ENCODE results near the gene CMSS1. TPM values are rescaled to one million over a fixed set of nuclear protein-coding genes. Genes with fewer than 3 reads are reported as not detected.

The CMSS1 gene
- total RNA-seq, 1 donor from 2014 or later = 35.7 TPM

DNA sequence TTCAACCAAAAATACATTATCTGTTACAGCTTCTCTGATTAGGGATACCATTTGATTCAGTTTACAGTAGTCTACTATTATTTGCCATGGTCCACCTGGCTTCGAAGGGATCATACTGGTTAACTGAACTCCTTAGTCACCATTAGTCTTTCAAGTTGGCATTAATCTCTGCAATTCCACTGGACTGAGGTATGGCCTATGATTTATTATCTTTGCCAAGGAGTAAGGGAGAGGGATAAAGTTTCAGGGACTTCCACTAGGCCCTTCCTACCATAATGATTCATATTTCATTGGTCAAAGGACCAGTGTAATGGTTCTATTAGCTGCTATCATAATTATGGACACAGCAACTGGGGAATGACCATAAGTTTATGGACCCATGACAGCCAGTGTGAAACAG lies 7.3 kb upstream of the CMSS1 start:
- Mint-ChIP-seq H3K36me3 (ENCODE audit: insufficient read depth) (peaks cover 5% of the 10 kb centered on the region), H3K4me3 (ENCODE audit: low read depth) (no peak overlapping the region), H3K27me3 (peaks cover 5% of the 10 kb centered on the region), H3K4me1 (ENCODE audit: low read depth) (no peaks in the 10 kb centered on the region), H3K9me3 (ENCODE audit: low read depth) (peaks cover 6% of the 10 kb centered on the region), H3K27ac (no peak overlapping the region)
- DNase-seq (ENCODE audit: low spot score, unreplicated experiment) = no peak
- TF ChIP-seq, protein P1, sequence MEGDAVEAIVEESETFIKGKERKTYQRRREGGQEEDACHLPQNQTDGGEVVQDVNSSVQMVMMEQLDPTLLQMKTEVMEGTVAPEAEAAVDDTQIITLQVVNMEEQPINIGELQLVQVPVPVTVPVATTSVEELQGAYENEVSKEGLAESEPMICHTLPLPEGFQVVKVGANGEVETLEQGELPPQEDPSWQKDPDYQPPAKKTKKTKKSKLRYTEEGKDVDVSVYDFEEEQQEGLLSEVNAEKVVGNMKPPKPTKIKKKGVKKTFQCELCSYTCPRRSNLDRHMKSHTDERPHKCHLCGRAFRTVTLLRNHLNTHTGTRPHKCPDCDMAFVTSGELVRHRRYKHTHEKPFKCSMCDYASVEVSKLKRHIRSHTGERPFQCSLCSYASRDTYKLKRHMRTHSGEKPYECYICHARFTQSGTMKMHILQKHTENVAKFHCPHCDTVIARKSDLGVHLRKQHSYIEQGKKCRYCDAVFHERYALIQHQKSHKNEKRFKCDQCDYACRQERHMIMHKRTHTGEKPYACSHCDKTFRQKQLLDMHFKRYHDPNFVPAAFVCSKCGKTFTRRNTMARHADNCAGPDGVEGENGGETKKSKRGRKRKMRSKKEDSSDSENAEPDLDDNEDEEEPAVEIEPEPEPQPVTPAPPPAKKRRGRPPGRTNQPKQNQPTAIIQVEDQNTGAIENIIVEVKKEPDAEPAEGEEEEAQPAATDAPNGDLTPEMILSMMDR (IDR thresholded peaks at IDR 0.05; ENCODE audit: unreplicated experiment) = no peak

DNA sequence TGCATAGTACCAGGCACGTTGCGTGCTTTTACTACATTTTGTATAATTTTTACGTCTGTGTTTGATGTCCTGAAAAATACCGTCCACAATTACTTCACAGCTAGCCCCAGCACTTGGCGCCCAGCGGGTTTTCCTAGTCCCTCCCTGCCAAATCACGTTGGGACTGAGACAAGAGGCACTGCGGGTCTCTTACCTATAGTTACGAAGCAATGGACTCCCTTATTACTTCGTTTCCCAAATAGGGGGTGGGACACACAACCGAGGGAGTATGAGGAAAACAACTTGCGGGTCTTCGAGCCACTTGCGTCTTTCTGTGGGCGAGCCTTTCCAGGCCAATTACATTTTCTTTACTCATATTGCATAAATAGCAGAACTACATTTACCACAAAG lies 620 bp upstream of the CMSS1 start:
- DNase-seq (ENCODE audit: low spot score, unreplicated experiment) = no peak
- Mint-ChIP-seq H3K4me1 (ENCODE audit: low read depth) (peaks cover 13% of the 10 kb centered on the region), H3K27me3 (peaks cover 5% of the 10 kb centered on the region), H3K4me3 (ENCODE audit: low read depth) (peak overlapping the region; percentile 90), H3K36me3 (ENCODE audit: insufficient read depth) (no peaks in the 10 kb centered on the region), H3K27ac (peak overlapping the region; percentile 100), H3K9me3 (ENCODE audit: low read depth) (no peaks in the 10 kb centered on the region)
- TF ChIP-seq, protein P1 (IDR thresholded peaks at IDR 0.05; ENCODE audit: unreplicated experiment) = no peak

DNA sequence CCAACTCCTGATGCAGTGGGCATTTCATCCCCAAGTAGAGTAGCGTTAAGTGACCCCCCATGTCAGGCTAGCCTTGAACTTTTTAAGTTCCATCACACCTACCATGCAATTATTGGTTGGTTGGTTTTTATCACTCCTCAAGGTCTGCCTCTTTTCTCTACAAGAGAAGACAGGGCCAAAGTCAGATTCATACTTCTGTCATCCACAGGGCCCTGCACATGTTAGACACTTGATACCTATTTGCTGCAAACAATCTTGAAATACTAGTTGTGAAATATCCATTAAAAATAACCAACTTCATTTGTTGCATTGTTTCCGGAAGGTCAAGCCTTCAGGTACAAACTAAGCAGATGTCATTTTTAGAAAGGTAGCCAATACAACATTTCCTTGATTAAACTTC lies 1.2 kb downstream of the CMSS1 start:
- Mint-ChIP-seq H3K9me3 (ENCODE audit: low read depth) (no peaks in the 10 kb centered on the region), H3K36me3 (ENCODE audit: insufficient read depth) (no peaks in the 10 kb centered on the region), H3K4me1 (ENCODE audit: low read depth) (peaks cover 18% of the 10 kb centered on the region), H3K4me3 (ENCODE audit: low read depth) (peak overlapping the region; percentile 90), H3K27me3 (no peaks in the 10 kb centered on the region), H3K27ac (no peak overlapping the region)
- DNase-seq (ENCODE audit: low spot score, unreplicated experiment) = no peak
- TF ChIP-seq, protein P1 (IDR thresholded peaks at IDR 0.05; ENCODE audit: unreplicated experiment) = no peak

DNA sequence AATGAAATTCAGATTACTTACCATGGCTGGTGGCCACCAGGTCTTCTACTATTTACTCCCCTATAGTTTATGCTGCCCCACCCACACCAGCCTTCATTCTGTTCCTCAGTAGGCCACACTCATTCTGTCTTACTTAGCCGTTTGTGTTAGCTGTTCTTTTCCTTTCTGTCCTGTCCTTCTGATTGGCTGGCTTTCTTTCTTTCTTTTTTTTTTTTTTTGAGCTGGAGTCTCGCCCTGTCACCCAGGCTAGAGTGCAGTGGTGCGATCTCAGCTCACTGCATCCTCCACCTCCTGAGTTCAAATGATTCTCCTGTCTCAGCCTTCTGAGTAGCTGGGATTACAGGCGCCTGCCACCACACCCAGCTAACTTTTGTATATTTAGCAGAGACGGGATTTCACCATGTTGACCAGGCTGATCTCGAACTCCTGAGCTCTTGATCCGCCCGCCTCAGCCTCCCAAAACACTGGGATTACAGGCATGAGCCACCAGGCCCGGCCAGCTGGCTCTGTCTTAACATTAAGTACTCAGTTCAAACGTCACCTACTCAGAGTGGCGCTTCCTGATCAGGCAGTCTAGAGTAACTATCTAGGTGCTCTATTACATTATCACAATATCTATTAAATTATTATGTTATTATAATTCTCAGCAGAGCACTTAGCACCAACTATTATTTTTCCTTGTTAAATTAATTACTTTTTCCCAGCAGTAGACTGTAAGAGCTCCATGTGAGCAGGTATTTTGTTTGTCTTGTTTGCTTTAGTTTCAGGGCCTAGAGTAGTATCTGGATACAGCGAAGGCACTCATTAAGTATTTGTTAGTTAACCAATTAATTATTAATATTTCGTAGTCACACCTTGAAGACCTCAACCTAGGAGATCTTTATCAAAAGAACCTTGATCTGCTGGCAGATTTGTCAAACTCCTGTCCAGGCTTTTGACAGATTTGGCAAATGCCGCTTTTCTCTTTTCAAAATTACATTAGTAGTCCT lies 6.4 kb downstream of the CMSS1 start:
- Mint-ChIP-seq H3K4me3 (ENCODE audit: low read depth) (no peak overlapping the region), H3K36me3 (ENCODE audit: insufficient read depth) (no peaks in the 10 kb centered on the region), H3K27me3 (no peaks in the 10 kb centered on the region), H3K27ac (no peak overlapping the region), H3K4me1 (ENCODE audit: low read depth) (peaks cover 11% of the 10 kb centered on the region), H3K9me3 (ENCODE audit: low read depth) (no peaks in the 10 kb centered on the region)
- DNase-seq (ENCODE audit: low spot score, unreplicated experiment) = no peak
- TF ChIP-seq, protein P1 (IDR thresholded peaks at IDR 0.05; ENCODE audit: unreplicated experiment) = no peak

DNA sequence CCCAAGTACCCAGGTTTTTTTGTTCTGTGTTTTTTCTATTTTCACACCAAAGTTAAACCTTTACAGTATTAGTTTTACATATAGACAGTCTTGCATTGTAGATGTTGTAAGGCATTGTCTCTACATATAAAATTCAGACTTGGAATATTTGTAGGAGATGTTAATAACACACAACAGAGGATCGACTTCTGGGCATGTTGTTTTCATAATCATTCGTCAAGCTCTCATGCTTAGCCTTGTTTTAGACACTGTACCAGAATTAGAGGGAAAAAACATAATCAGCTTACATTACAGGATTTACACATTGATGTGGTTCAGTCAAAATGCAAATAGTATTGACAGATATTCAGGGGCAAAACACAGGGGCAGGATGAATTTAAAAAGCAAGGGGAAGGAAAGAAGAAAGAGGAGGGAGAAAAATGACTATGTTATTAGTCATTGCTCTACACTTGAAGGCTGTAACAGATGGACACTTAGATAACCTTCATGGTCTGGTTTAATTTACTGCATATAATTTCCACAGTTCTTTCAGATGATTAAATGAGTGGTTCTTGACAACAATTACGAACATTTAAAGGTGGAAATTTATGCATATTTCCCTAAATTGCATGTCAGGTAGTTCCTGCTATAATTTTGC lies 7.5 kb downstream of the CMSS1 start:
- Mint-ChIP-seq H3K4me1 (ENCODE audit: low read depth) (peaks cover 16% of the 10 kb centered on the region), H3K36me3 (ENCODE audit: insufficient read depth) (no peaks in the 10 kb centered on the region), H3K27ac (no peak overlapping the region)

More for the DNA sequence above, 7.5 kb downstream of the CMSS1 start:
- H3K27me3 Mint-ChIP-seq = no peaks in the 10 kb centered on the region
- TF ChIP-seq, protein P1 (IDR thresholded peaks at IDR 0.05; ENCODE audit: unreplicated experiment) = no peak
- no peak for DNase-seq (ENCODE audit: low spot score, unreplicated experiment)
- no peak overlapping the region for H3K4me3 Mint-ChIP-seq (ENCODE audit: low read depth)
- no peaks in the 10 kb centered on the region for H3K9me3 Mint-ChIP-seq (ENCODE audit: low read depth)

Data from progenitor cell of endocrine pancreas (in vitro differentiated cells).